Uterus (tissue), 2 donors: ENCODE data around the gene NRXN2.

Experiments
- POLR2A ChIP-seq, 2 donors: fragments of 450-650 bp; IDR thresholded peaks; one replicate each; pipeline ENCODE4 v1.6.1; 2016; ENCODE audit warnings: antibody characterized with exemption in 2 of 2, mild to moderate bottlenecking in 1 of 2, moderate library complexity in 1 of 2
- TF ChIP-seq, protein P1 (sequence below), 4 experiments: fragments of 200-600 bp in 2 of 4; fragments of 450-650 bp in 2 of 4; sonication (generic) in 2 of 4; IDR thresholded peaks; one replicate each; pipeline ENCODE4 v1.5.1; 2016 to 2019; ENCODE audit warnings: antibody characterized with exemption in 4 of 4, mild to moderate bottlenecking in 2 of 4, moderate library complexity in 1 of 4

DNA sequence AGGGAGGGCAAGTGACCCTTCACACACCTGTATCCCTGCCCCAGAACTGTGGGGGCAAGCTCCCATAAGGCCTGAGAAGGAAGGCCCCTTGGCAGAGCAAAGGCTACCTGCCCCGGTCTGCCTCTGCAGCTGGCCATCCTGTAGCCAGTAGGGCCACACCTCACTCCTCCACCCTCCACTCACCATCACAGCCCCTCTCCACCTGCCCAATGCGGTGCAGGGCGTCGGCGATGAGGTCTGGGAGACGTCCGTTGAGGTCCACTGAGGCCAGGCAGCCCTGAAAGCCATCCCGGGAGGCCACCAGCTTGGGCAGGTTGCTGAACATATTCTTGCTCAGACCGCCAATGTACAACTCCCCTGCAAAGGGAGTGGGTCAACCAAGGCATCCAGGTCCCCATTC lies 74.4 kb downstream of the NRXN2 start:
- no peak for TF ChIP-seq POLR2A (IDR thresholded peaks at IDR 0.05)
- TF ChIP-seq, protein P1, sequence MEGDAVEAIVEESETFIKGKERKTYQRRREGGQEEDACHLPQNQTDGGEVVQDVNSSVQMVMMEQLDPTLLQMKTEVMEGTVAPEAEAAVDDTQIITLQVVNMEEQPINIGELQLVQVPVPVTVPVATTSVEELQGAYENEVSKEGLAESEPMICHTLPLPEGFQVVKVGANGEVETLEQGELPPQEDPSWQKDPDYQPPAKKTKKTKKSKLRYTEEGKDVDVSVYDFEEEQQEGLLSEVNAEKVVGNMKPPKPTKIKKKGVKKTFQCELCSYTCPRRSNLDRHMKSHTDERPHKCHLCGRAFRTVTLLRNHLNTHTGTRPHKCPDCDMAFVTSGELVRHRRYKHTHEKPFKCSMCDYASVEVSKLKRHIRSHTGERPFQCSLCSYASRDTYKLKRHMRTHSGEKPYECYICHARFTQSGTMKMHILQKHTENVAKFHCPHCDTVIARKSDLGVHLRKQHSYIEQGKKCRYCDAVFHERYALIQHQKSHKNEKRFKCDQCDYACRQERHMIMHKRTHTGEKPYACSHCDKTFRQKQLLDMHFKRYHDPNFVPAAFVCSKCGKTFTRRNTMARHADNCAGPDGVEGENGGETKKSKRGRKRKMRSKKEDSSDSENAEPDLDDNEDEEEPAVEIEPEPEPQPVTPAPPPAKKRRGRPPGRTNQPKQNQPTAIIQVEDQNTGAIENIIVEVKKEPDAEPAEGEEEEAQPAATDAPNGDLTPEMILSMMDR (IDR thresholded peaks at IDR 0.05): no peak
